GM19239 (cell line): ENCODE results near the gene NOTO.
A peak's percentile ranks its signal among the peaks of the same experiment; 100 is the strongest.
"Not testable (repeated sequence)": the region's sequence is repeated elsewhere in the genome, so short reads cannot be mapped to it uniquely, and the experiment has no call there.

Source experiments
- DNase-seq: peaks from one replicate; pipeline ENCODE4 v3.0.0; 2011; ENCODE audit warnings: low spot score; ENCODE audit not compliant: insufficient read length
- FAIRE-seq: peaks from 2 replicates; lab custom pipeline; 2011; peaks lifted over from hg19 to GRCh38; lab: Jason Lieb, UNC

NOTO gene

GRCh38 chr2:73187549-73187948, 14.8 kb upstream of the NOTO start:
- DNase-seq (no peak), FAIRE-seq (no peak)

- FAIRE-seq, result no peak
- DNase-seq, result no peak
Measured at GRCh38 chr2:73197579-73197978, 4.8 kb upstream of the NOTO start.

GRCh38 chr2:73200281-73200680, 2.1 kb upstream of the NOTO start:
- not testable (repeated sequence) for DNase-seq, FAIRE-seq

GRCh38 chr2:73203055-73203681, 794 bp downstream of the NOTO start:
- no peak for DNase-seq
- no peak for FAIRE-seq

GRCh38 chr2:73205611-73206010, 3.2 kb downstream of the NOTO start:
- FAIRE-seq, result no peak

GRCh38 chr2:73208258-73208657, 5.9 kb downstream of the NOTO start:
- DNase-seq (no peak), FAIRE-seq (no peak)

More at GRCh38 chr2:73205611-73206010, 3.2 kb downstream of the NOTO start:
- no peak for DNase-seq

GRCh38 chr2:73210019-73210418, 7.6 kb downstream of the NOTO start:
- no peak for DNase-seq
- no peak for FAIRE-seq

GRCh38 chr2:73210696-73211095, 8.3 kb downstream of the NOTO start:
- FAIRE-seq (no peak), DNase-seq (no peak)

GRCh38 chr2:73212098-73212447, 9.7 kb downstream of the NOTO start:
- FAIRE-seq (no peak), DNase-seq (no peak)

- FAIRE-seq (peak; percentile 73), DNase-seq (peak; percentile 71)
Measured at GRCh38 chr2:73212448-73213176, 10.2 kb downstream of the NOTO start.

- DNase-seq, result peak; percentile 82
- peak; percentile 77 for FAIRE-seq
Measured at GRCh38 chr2:73214120-73215035, 12.0 kb downstream of the NOTO start, which contains the start of gene SMYD5. Gene SMYD5, plus strand, starts transcription at chr2:73214245. Its CDS starts 22 bp downstream, at chr2:73214267.

GRCh38 chr2:73215254-73215653, 12.9 kb downstream of the NOTO start:
- FAIRE-seq, result no peak
- DNase-seq, result no peak

- no peak for FAIRE-seq
- no peak for DNase-seq
Measured at GRCh38 chr2:73217160-73217559, 14.8 kb downstream of the NOTO start.

- FAIRE-seq (no peak), DNase-seq (no peak)
Measured at GRCh38 chr2:73217826-73218225, 15.5 kb downstream of the NOTO start.

- FAIRE-seq, result no peak
- DNase-seq, result no peak
Measured at GRCh38 chr2:73218298-73218697, 15.9 kb downstream of the NOTO start.

- FAIRE-seq, result no peak
- no peak for DNase-seq
Measured at GRCh38 chr2:73223821-73224220, 21.4 kb downstream of the NOTO start.

GRCh38 chr2:73225513-73226360, 23.4 kb downstream of the NOTO start:
- FAIRE-seq, result no peak

GRCh38 chr2:73227086-73227485, 24.7 kb downstream of the NOTO start:
- FAIRE-seq, result no peak
- DNase-seq, result no peak

More at GRCh38 chr2:73225513-73226360, 23.4 kb downstream of the NOTO start:
- no peak for DNase-seq

- DNase-seq (no peak), FAIRE-seq (no peak)
Measured at GRCh38 chr2:73228631-73229030, 26.3 kb downstream of the NOTO start.
